GM18517 (cell line): ENCODE measurements around the gene CRELD1.

Source experiments
- ATAC-seq: cut with Tn5 transposase; IDR thresholded peaks from one replicate; pipeline ENCODE4 v1.9.1; 2021; ENCODE audit warnings: mild to moderate bottlenecking, moderate library complexity; ENCODE audit not compliant: unreplicated experiment

The CRELD1 gene

GRCh38 chr3:9955067-9955502 is 21.5 kb downstream of the CRELD1 start:
- no peak for ATAC-seq

- no peak for ATAC-seq
Observed at GRCh38 chr3:9955611-9956352, 22.1 kb downstream of the CRELD1 start.

GRCh38 chr3:9957214-9957613 is 23.6 kb downstream of the CRELD1 start:
- ATAC-seq = no peak

GRCh38 chr3:9965200-9965875 is 31.7 kb downstream of the CRELD1 start:
- ATAC-seq = no peak

- ATAC-seq = no peak
Observed at GRCh38 chr3:9966841-9967240, 33.2 kb downstream of the CRELD1 start.

GRCh38 chr3:9969632-9970019 is 36.0 kb downstream of the CRELD1 start:
- no peak for ATAC-seq

GRCh38 chr3:9970020-9970652 is 36.5 kb downstream of the CRELD1 start:
- ATAC-seq = no peak

- no peak for ATAC-seq
Observed at GRCh38 chr3:9976721-9977709, 43.4 kb downstream of the CRELD1 start.

GRCh38 chr3:9978710-9979305 is 45.2 kb downstream of the CRELD1 start:
- no peak for ATAC-seq

GRCh38 chr3:9980251-9980650 is 46.6 kb downstream of the CRELD1 start:
- ATAC-seq = no peak

- ATAC-seq = peak; percentile 34
Observed at GRCh38 chr3:9986230-9986725, 52.6 kb downstream of the CRELD1 start.

GRCh38 chr3:9994086-9994844 is 60.6 kb downstream of the CRELD1 start:
- ATAC-seq = no peak
